HG02798 (cell line): Measurements from ENCODE around the gene IMPA2.
A peak's percentile ranks its signal among the peaks of the same experiment; 100 is the strongest.
"Not testable (repeated sequence)": the region's sequence is repeated elsewhere in the genome, so short reads cannot be mapped to it uniquely, and the experiment has no call there.

ENCODE experiments used
- ATAC-seq: cut with Tn5 transposase; IDR thresholded peaks from one replicate; pipeline ENCODE4 v1.9.1; 2021; ENCODE audit warnings: mild to moderate bottlenecking; ENCODE audit not compliant: unreplicated experiment, poor library complexity

The IMPA2 gene

GRCh38 chr18:11981192-11981542 lies at the start of gene IMPA2:
Gene IMPA2 (plus strand): TSS chr18:11981507. CDS start chr18:11981670, 163 bp downstream.
- peak; percentile 51 for ATAC-seq

GRCh38 chr18:11932393-11932792 lies 48.9 kb upstream of the IMPA2 start:
- ATAC-seq, result no peak

GRCh38 chr18:11937874-11938478 lies 43.3 kb upstream of the IMPA2 start:
- no peak for ATAC-seq

- ATAC-seq, result no peak
These were observed 40.4 kb upstream of the IMPA2 start for GRCh38 chr18:11940956-11941355.

- ATAC-seq, result no peak
These were observed 37.8 kb upstream of the IMPA2 start for GRCh38 chr18:11943551-11943950.

- ATAC-seq, result no peak
These were observed 37.1 kb upstream of the IMPA2 start for GRCh38 chr18:11944252-11944651.

GRCh38 chr18:11944786-11945185 lies 36.5 kb upstream of the IMPA2 start:
- ATAC-seq, result no peak

GRCh38 chr18:11945834-11946659 lies 35.3 kb upstream of the IMPA2 start:
- not testable (repeated sequence) for ATAC-seq

- ATAC-seq, result peak; percentile 5
These were observed 34.6 kb upstream of the IMPA2 start for GRCh38 chr18:11946756-11947155.

GRCh38 chr18:11947214-11948191 lies 33.8 kb upstream of the IMPA2 start:
- ATAC-seq, result peak; percentile 92

GRCh38 chr18:11948852-11949523 lies 32.3 kb upstream of the IMPA2 start:
- no peak for ATAC-seq

- ATAC-seq, result no peak
These were observed 30.5 kb upstream of the IMPA2 start for GRCh38 chr18:11950824-11951223.

GRCh38 chr18:11951390-11951851 lies 29.9 kb upstream of the IMPA2 start:
- ATAC-seq, result no peak

- no peak for ATAC-seq
These were observed 28.2 kb upstream of the IMPA2 start for GRCh38 chr18:11953113-11953512.

- ATAC-seq, result no peak
These were observed 25.9 kb upstream of the IMPA2 start for GRCh38 chr18:11955239-11956029.

- no peak for ATAC-seq
These were observed 24.7 kb upstream of the IMPA2 start for GRCh38 chr18:11956371-11957308.

GRCh38 chr18:11957636-11958035 lies 23.7 kb upstream of the IMPA2 start:
- ATAC-seq, result no peak

- ATAC-seq, result not testable (repeated sequence)
These were observed 21.7 kb upstream of the IMPA2 start for GRCh38 chr18:11959651-11960050.
